8988T (cell line): Measurements from ENCODE around the gene TBX15.
"Not testable (repeated sequence)": the region's sequence is repeated elsewhere in the genome, so short reads cannot be mapped to it uniquely, and the experiment has no call there.

ENCODE experiments used
- DNase-seq: peaks from one replicate; pipeline ENCODE4 v3.0.0; 2011

TBX15 gene

DNA sequence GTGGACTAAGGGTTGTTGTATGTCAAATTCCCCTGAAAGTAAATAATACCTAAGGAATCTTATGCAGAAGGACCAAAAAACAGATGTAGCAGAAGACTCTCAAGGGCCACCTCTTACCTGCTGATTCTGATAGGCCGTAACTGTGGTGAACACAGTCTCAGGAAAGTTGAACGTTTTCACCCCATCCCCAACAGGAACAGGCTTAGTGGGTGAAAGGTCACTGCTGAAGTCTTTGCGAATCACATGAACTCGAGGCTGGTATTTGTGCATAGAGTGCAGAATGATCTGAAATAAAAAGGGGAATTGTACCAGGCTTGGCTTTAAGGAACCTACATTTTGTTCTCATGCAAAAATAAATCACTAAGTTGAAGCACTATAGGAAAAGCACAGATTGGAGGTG is 64.8 kb downstream of the TBX15 start:
- no peak for DNase-seq

DNA sequence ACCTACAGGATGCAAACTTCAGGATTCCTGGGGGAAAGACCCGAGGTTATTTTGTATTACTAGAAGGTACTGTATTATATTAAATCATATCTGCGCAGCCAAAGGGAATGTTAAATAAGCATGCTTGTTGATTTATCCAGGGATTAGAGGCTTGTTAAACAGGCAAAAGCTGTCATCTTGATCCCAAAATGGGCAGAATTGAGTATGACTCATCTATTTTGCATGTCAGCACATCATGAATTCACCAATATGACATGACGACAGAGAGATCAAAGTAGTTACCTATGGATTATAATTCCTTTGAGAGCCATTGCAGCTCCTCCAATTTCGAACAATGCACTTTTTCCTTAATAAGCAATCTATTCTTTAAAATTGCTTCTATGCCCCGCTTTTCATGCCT is 66.1 kb downstream of the TBX15 start:
- DNase-seq: no peak

DNA sequence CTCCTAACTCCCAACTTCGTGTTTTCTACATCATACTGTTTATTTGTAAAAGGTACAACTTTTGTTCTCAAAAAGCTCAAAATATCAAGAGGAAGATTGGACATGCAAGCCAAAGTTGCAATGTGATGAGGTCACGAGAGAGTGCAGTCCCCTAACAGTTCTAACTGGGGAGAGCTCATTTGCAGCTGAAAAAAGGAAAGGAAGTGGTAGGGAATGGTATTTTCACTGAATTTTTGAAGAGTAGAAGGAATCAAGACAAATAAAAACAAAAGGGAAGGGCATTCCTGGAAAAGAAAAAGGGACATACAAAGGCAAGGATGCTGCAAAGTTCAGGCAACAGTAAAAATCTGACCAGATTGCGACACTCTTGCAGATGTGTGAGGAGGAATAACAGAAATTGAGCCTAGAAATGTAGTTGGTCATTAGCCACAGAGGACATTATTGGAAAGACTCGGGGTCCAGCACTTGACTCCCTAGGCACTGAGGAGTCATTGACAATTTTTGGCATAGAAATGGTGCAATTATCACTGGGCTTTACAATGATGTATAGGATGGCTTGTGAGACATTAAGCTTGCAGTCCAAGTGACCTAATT is 67.9 kb downstream of the TBX15 start:
- DNase-seq: no peak

DNA sequence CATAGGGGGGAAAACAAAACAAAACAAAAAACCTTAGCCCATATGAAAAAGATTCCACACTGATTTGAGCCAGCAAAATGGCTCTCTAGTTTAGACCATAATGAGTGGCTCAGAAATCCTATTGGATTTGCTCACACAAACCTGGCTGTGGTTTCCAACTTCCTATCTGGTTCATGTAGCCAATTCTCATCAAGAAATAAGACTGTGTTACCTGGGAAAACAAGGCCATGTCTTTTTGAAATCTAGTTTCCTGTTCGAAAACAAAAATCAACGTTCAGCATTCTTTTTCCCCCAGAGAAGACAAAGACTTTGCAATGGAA is 69.2 kb downstream of the TBX15 start:
- DNase-seq: no peak

DNA sequence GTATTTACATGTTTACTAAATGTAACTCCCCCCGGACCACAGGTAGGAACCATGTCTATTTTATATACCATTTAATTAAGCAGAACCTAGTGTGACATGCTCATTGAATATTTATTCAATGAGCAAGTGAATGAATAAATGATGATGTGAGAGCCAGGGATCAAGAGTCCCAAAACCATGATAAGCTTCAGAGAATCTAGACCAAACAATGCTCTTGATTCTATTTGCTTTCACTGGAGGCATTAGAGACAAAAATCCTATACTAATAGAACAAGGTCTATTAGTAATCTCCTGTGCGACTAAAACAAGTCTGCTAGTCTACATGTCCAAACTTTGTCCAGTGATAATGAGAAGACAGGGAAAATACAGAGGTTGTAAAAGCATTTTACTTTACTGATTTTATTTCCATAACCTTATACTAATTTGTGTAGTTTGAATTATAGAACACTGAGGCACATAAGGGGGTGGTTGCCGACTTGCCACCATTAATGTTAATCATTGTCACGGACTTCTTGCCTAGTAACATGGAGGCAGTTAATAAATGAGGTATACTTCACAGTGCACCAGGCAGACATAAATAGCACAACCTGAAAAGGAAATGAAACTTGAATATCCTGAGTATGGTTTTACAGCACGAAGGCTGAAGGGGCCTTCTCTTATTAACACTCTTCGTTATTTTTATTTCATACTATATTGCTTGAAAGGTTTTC is 69.8 kb downstream of the TBX15 start:
- no peak for DNase-seq

DNA sequence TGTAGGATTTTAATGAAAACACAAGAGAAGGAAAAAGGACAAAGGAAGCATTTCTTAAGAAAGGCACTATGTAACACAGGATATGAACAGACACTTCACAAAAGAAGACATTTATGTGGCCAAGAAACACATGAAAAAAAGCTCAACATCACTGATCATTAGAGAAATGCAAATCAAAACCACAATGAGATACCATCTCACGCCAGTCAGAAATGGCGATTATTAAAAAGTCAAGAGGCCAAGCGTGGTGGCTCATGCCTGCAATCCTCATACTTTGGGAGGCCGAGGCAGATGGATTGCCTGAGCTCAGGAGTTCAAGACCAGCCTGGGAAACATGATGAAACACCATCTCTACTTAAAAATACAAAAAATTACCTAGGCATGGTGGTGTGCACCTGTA is 71.8 kb downstream of the TBX15 start:
- DNase-seq: not testable (repeated sequence)

DNA sequence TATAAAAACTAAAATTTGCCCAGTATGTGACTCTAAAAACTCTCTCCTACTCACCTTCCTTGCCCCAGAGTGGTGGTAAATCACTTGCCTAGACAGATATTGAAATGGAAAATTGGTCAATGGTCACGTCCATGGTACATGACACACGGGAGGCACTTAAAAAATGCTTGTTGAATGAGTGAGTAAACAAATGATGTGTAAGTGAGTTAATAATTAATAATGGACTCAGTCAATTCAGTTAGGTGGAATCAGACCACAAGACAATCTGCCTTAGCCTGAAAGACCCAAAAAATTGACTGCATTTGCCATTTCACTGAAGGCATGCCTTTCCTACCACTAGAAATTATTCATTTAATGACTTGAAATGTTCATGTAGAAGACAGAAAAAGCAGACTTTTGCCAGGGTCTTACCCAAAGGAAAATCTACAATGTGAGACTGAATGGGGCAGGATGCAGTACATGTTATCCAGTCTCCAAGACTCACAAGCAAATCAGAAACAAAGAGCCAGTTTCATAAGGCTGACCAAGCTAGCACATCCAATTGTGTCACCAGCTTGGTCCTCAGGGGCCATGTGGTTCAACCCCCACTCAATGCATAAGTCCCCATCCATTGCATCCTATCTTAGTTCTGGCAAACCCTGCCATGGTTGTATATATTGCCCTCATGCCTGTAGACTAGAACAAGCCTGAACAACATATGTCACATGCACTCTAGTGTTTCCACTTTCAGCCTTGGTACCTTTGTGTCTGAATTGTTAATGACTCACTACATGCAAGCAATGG is 73.6 kb downstream of the TBX15 start:
- DNase-seq: no peak

DNA sequence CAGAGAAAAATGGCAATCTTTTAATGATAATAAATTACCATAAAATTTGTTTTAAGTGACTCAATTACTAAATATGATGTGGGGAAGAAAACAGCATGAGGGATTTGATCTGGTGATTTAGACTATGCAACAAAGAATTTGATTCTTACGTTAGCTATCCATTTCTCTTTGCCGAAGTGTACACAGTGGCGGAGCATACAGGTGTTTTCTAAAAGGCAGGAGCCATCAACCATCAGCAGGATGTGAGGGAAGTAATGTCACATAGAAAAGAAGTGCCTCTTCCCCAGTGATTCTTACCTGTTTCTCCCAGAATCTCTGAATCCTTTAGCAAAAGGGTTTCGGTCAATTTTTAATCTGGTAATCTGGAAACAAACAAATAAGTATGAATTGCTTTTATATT is 74.3 kb downstream of the TBX15 start:
- no peak for DNase-seq

DNA sequence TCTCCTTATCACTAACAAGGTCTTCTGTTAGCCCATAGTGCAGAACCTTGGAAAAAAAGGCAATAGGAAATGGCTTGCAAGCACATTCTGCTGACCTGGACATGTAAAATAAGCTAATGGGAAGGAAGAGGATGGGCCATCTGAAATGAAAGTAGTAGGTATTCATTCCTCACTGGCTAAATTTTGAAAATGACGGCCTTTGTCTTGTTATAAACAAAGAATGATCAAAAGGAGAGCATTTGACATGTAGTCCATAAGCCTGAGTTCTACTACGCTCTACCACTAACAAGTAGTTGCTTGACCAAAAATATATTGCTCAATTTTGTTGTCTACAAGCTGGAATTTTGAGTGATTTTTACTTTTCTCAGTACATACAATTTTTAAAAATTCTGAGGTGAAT is 75.6 kb downstream of the TBX15 start:
- DNase-seq: no peak

DNA sequence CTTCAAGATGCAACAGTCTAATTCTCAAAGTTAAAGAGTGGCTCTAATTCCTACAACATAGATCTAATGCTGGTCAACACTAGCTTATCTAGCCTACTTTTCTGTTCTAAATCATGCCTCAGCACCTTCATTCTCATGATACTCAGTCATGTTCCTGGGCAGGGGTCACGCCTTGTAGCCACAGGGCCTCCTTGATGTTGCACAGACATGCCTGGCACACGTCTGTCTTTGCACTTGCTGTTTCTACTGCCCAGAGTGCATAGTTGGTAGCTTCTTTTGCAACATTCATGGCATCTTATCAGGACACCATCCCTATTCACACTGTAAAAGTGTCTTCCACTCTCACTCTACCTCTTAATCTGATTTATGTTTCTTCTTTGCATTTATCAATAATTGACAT is 76.6 kb downstream of the TBX15 start:
- DNase-seq: no peak

DNA sequence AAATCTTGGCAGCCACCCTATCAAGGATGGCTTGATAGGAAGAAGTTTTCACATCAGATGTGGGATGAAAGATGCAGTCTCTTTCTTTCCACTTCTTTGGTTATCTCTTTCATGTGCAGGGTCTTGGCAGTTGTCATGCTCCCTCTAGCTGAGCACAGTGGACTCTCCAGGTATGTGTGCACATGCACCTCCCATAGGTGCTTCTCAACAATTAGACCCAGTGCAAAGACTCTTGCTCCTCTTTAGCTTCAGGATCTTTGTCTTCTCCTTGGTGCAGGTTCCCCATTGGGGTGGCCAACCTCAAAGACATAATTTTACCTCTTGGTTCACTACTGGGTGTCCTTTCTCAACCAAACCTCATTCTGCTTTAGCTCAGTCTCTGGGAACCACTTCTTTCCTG is 80.7 kb downstream of the TBX15 start:
- DNase-seq: no peak

DNA sequence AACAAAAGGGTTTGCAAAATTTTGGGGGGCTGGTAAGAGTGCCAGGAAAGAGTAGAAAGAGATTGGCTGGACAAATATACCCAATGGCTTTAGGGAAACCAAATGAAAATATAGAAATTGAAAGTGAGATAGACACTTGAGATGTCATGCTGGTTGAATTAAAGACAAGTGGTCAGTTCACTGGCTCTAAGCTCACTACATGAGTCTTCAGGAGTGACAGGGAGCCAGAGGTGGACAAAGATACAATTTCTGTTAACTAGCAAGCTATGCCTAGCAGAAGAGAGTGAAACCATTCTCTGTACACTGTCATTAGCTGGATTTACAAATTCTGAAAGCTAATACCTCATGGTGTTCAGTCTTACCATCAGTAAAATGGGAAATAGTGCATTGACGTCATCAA is 82.5 kb downstream of the TBX15 start:
- no peak for DNase-seq

DNA sequence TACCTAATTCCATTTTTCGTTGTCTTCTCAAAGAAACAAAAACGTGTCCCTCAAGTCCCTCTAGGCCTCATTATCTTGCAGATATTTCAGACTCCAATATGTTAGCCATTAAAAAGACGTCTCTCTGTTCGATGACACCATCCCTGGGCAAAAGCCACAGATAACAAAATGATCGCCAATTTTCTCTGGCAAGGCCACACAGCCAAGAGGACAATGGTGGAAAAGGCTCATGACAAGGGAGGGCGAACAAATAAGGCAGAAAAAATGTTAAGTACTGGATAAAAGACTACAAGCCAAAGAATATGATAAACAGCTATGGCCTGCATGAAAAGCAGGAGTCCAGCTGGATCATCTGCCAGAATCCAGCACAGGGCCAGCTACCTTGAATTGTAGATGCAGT is 82.9 kb downstream of the TBX15 start:
- DNase-seq: no peak

DNA sequence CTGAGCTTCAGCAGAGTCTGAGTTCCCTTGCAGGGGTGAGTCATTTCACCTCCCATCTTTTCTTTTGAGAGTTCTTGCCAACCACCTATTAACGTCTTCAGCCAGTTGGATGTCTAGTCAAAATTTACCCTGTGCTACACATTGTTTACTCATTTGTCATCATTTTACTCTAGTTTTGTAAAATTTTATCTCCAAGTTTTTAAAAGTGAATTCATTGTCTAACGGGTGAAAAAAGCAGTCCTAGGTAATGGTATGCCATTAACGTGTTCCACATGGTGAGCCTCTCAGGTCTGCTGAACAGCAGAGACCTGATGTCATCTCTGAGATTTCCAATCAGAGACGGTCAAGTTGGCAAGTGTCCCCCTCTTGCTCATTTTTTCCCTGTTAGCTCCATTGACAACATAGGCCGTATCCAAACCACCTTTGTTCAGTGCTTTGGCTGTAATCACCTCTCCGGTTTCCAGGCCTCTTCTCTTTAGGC is 85.4 kb downstream of the TBX15 start:
- DNase-seq: no peak

DNA sequence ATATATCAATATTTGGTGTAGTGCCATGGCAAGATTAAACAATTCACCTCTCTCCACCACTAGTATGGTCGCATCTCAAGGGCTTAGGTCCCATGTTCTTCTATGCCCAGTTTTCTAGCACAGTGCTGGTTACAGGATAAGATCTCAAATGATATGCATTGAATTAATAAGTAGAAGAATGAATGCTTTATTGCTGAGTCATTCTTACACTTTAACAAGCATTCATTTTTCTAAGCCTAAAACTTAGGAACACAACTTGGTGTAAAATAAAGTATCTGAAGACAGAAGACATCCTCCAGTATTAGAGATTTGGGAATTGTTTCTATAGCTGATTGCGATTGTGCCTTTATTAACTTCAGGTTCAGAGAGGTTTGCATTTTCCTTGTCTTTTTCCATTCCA is 85.8 kb downstream of the TBX15 start:
- no peak for DNase-seq

DNA sequence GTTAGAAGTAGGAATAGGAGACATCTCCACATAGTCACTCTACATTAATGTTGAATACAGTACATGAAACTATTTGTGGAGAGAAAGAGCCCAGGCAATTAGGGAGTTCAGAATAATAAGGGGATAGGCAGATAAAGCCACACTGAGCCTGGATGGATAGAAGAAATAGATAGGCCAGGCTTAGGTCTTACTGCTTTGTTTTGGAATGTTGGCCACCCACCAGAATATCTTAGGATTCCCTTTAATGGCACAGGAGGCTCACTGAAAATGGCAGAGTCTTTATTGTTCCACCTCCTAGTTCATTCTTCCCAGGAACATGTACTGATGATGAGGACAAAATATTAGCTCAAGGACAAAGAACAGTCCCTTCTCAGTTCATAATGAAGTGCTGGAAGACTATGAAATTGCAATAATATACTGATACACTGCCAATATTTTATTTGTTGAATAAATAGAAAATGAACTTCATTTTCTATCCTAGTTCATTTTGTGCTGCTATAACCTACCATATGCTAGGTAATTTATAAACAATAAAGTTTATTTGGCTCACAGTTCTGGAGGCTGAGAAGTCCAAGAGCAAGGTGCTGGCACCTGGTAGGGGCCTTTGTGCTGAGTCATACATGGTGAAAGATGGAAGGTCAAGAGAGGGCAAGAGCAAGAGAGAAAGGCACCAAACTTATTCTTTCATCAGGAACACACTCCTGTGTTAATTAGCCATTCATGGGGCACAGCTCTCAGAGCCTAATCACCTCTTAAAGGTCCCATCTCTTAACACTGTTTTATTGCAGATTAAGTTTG is 87.3 kb downstream of the TBX15 start:
- no peak for DNase-seq

DNA sequence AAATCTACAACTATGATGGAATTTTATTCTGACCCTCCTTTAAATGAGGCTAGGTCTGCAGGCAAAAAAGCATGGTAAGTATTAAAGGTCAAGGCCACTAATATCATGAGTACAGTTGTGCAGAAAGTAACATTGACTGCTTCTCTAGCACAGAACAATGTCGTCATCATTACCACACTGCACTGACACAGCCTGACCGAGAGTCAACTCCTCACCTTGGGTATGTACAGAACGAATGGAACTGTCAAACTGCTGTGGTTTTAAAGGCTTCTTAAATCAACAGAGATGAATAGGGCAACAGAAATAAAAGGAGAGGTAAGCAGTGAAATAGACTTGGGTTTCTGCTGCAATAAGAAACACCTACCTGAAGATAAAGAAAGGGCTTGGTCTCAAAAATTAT is 88.8 kb downstream of the TBX15 start:
- DNase-seq: no peak

DNA sequence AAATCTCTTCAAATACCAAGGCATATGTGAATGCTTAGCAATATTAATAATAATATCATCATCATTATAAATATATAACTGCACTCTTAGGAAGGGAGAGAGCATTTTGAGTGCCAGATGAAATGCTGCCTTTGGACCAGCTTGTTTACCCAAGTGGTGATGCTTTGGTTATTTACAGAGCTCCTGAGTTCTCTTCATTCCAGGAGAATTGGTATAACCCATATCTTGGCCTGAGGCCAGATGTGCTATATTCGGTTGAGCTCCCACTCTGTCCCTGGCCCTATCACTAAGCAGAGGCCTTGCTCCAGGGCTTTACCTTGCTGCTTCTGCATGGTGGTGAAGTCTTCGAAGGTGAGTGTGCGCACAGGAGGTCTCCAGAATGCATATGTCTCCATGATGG is 89.4 kb downstream of the TBX15 start:
- DNase-seq: no peak

DNA sequence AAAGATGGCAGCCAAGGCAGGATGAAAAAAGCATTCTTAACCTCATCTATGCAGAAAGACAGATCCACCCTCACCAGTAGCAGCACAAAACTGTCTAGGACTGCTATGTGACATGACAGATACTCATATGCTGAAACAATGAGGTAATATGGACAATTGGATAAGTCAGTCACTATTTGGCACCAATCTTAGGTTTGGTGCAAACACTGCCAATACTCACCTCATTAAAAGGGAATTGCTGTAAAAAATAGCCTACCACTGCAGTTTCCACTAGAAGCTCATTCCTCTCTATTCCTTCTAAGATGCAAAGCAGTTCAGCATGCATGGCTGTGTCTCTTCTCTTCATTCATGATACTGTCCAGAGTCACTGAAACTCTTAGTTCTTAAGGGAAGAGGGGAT is 91.7 kb downstream of the TBX15 start:
- no peak for DNase-seq

DNA sequence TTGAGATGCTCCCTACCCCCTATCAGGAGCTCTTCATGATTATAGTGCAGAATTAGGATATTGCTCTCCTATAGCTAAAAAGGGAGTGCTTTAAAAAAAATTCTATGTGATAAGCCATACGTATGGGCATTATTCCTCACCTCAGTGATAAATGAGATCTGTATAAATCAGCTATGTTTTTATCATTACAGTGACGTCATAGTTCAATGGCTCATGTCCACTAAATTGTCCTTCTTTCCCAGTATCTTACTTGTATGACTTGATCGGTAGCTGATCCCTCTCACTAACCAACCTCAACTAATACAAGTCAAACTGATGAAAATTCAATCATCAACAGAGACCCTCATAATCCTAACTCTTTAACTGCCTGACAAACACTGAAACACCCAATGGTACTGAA is 93.3 kb downstream of the TBX15 start:
- DNase-seq: no peak

DNA sequence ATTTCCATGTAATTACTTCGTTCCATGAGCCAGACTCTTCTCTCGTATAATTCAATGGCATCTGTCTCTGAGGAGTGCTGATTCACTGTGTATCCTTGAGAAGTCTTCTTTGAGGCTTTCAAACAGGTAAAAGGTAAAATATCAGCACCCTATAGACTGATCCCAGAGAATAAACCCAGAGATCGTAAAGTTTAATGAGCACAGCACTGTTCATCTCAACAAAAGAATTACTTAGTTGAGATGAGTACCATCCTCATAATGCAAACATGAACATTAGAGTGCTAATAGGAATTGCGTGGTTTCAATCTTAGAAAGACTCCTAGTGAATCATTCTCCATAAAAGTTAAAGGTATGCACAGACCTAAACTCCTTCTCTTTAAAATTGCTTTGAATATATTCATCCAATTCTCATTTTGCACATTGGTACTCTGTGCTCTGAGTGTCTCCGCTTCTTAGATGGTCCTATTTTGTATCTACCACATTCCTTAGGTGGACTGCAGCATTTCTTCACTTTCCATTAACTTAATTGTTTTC is 97.2 kb downstream of the TBX15 start:
- DNase-seq: no peak

DNA sequence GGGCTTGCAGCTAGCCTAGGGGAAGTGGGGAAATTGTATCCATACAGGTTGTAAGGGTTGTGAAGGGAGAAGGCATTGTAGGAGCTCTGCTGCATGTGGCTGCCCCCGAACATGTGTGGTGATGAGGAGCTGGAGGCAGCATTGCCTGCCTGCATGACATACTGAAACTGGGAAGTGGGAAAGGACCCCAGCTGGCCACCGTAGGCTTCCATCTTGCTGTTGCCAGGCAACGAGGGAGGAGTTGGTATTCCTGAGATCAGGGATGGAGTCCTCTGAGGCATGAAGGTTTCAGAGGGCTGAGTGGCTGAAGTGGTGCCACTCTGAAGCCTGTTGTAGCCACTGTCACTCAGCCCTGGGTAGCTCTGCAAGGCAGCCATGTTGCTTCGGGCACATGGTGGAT is 103.2 kb downstream of the TBX15 start:
- DNase-seq: no peak

DNA sequence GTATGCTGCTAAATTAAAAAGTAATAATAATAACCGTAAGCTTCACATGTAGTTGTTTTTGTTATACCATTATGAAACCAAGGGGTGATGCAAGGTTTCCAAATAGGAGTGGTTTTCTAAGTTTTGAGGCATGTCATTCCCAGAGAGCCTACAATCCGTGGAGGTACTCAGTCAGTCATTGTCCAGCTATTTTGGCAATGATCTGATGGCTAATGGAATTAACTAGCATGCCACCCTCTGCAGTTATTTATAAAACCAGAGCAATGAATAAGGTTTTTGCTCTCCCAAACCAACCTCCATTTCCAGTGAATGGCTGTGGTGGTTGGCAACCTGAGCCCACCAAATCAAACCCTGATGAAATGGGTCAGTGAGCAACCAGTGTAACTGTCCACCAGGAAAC is 106.4 kb downstream of the TBX15 start:
- no peak for DNase-seq
